Rectal smooth muscle tissue (tissue), 1 donor: Measurements from ENCODE around the gene SLC17A9.

ENCODE experiments used
- H3K27ac ChIP-seq: one replicate; pipeline ENCODE4 v1.7.0; 2013; ENCODE audit warnings: low read depth, low read length, inconsistent platforms
- H3K27me3 ChIP-seq: one replicate; pipeline ENCODE4 v1.7.0; 2013; ENCODE audit warnings: low read length; ENCODE audit not compliant: control insufficient read depth, insufficient read depth
- H3K36me3 ChIP-seq: one replicate; pipeline ENCODE4 v1.7.0; 2013; ENCODE audit warnings: low read length; ENCODE audit not compliant: control insufficient read depth, insufficient read depth
- H3K4me1 ChIP-seq: one replicate; pipeline ENCODE4 v1.7.0; 2013; ENCODE audit warnings: low read length; ENCODE audit not compliant: control insufficient read depth, insufficient read depth
- H3K4me3 ChIP-seq: one replicate; pipeline ENCODE4 v1.7.0; 2013; ENCODE audit warnings: low read length
- H3K9ac ChIP-seq: one replicate; pipeline ENCODE4 v1.7.0; 2013; ENCODE audit warnings: low read length

SLC17A9 gene

GRCh38 chr20:62946918-62947317, 5.6 kb upstream of the SLC17A9 start:
- H3K9ac ChIP-seq = no peak overlapping the region

GRCh38 chr20:62947532-62948300, 4.8 kb upstream of the SLC17A9 start:
- H3K27me3 ChIP-seq = no peaks in the 10 kb centered on the region
- H3K36me3 ChIP-seq = peaks cover 44% of the 10 kb centered on the region
- H3K9ac ChIP-seq = no peak overlapping the region
- no peaks in the 10 kb centered on the region for H3K4me1 ChIP-seq
- no peak overlapping the region for H3K27ac ChIP-seq
- no peak overlapping the region for H3K4me3 ChIP-seq

More at GRCh38 chr20:62946918-62947317, 5.6 kb upstream of the SLC17A9 start:
- Histone ChIP-seq H3K27ac (no peak overlapping the region), H3K27me3 (no peaks in the 10 kb centered on the region), H3K4me1 (no peaks in the 10 kb centered on the region), H3K36me3 (peaks cover 48% of the 10 kb centered on the region), H3K4me3 (no peak overlapping the region)

- peaks cover 9% of the 10 kb centered on the region for H3K4me1 ChIP-seq
- H3K9ac ChIP-seq = no peak overlapping the region
- H3K36me3 ChIP-seq = peaks cover 34% of the 10 kb centered on the region
- no peaks in the 10 kb centered on the region for H3K27me3 ChIP-seq
- H3K27ac ChIP-seq = no peak overlapping the region
- H3K4me3 ChIP-seq = no peak overlapping the region
Observed at GRCh38 chr20:62949153-62949821, 3.2 kb upstream of the SLC17A9 start.

- no peak overlapping the region for H3K4me3 ChIP-seq
- peaks cover 11% of the 10 kb centered on the region for H3K4me1 ChIP-seq
- H3K27me3 ChIP-seq = no peaks in the 10 kb centered on the region
- H3K9ac ChIP-seq = no peak overlapping the region
- peaks cover 28% of the 10 kb centered on the region for H3K36me3 ChIP-seq
- H3K27ac ChIP-seq = no peak overlapping the region
Observed at GRCh38 chr20:62949962-62950361, 2.5 kb upstream of the SLC17A9 start.

GRCh38 chr20:62950741-62951140, 1.8 kb upstream of the SLC17A9 start:
- Histone ChIP-seq H3K4me1 (peaks cover 11% of the 10 kb centered on the region), H3K9ac (no peak overlapping the region), H3K27me3 (no peaks in the 10 kb centered on the region), H3K36me3 (peaks cover 25% of the 10 kb centered on the region), H3K27ac (no peak overlapping the region), H3K4me3 (no peak overlapping the region)

- H3K27ac ChIP-seq = no peak overlapping the region
- H3K4me1 ChIP-seq = peaks cover 11% of the 10 kb centered on the region
- H3K36me3 ChIP-seq = peaks cover 19% of the 10 kb centered on the region
- no peaks in the 10 kb centered on the region for H3K27me3 ChIP-seq
- H3K9ac ChIP-seq = no peak overlapping the region
- H3K4me3 ChIP-seq = no peak overlapping the region
Observed at GRCh38 chr20:62951143-62951895, 1.2 kb upstream of the SLC17A9 start.

GRCh38 chr20:62951896-62952372, 575 bp upstream of the SLC17A9 start:
- H3K4me1 ChIP-seq = peaks cover 11% of the 10 kb centered on the region
- H3K27me3 ChIP-seq = no peaks in the 10 kb centered on the region
- H3K36me3 ChIP-seq = peaks cover 15% of the 10 kb centered on the region
- H3K9ac ChIP-seq = no peak overlapping the region
- H3K4me3 ChIP-seq = peak overlapping the region; percentile 40
- no peak overlapping the region for H3K27ac ChIP-seq

GRCh38 chr20:62952968-62953838, 694 bp downstream of the SLC17A9 start:
- Histone ChIP-seq H3K9ac (peak overlapping the region; percentile 68), H3K4me1 (peaks cover 11% of the 10 kb centered on the region), H3K4me3 (peak overlapping the region; percentile 55), H3K36me3 (peaks cover 6% of the 10 kb centered on the region), H3K27ac (peak overlapping the region; percentile 95), H3K27me3 (no peaks in the 10 kb centered on the region)

- peaks cover 11% of the 10 kb centered on the region for H3K4me1 ChIP-seq
- no peaks in the 10 kb centered on the region for H3K27me3 ChIP-seq
- peak overlapping the region; percentile 55 for H3K4me3 ChIP-seq
- peak overlapping the region; percentile 68 for H3K9ac ChIP-seq
- peaks cover 6% of the 10 kb centered on the region for H3K36me3 ChIP-seq
- peak overlapping the region; percentile 95 for H3K27ac ChIP-seq
Observed at GRCh38 chr20:62953839-62954703, 1.6 kb downstream of the SLC17A9 start.

- no peaks in the 10 kb centered on the region for H3K36me3 ChIP-seq
- no peaks in the 10 kb centered on the region for H3K27me3 ChIP-seq
- peaks cover 11% of the 10 kb centered on the region for H3K4me1 ChIP-seq
- H3K9ac ChIP-seq = no peak overlapping the region
- no peak overlapping the region for H3K27ac ChIP-seq
- no peak overlapping the region for H3K4me3 ChIP-seq
Observed at GRCh38 chr20:62955519-62956386, 3.2 kb downstream of the SLC17A9 start.
